COR-L47 (cell line): ENCODE measurements around the gene KCNC1.

Experiments
- DNase-seq: peaks from one replicate; lab custom pipeline; 2025; lab: John Stamatoyannopoulos, UW

The KCNC1 gene

DNA sequence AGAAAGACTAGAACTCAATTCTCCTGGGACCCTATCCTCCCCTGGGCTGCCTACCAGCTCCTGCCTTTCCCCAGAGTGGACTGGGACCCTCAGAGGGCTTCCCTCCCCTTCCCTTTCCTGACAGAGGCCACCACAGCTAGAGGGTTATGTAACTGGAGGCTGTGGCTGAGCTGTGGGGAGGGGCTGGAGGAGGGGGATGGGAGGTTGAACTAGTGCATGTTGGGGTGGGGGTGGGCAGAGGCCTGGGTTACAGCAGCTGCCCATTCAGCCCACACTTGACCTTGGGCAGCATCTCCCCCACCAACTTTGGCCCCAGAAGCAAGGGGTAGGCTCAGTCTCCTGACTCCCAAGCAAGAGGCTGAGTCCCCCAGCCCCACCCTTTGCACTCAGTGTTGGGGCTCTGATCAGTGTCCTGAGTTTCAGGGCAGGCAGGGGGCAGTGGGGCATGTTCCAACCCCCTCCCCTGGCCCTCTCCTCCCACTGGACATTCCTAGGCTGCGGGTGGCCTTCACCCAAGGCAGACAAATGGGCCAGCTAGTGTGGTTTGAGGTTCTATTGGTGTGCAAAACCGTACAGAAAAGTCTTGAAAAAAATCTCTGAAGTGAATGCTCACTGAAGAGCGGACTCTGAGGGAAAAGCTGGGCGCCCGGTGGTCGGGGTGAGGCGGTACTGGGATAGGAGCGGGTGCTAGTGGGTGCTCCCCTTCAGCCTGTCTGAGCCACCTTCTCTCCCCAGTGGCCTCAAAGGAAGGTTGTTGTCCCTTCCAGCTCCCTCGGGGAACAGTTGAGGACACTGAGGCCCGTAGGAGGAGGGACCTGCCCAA lies 3.8 kb downstream of the KCNC1 start:
- no peak for DNase-seq

GRCh38 chr11:17739945-17740338 lies 5.4 kb downstream of the KCNC1 start:
- DNase-seq, result no peak

GRCh38 chr11:17740649-17741235 lies 6.2 kb downstream of the KCNC1 start:
- DNase-seq, result no peak

- DNase-seq, result no peak
Measured at GRCh38 chr11:17741487-17741886, 6.9 kb downstream of the KCNC1 start.

GRCh38 chr11:17742019-17742418 lies 7.4 kb downstream of the KCNC1 start:
- DNase-seq, result no peak

- no peak for DNase-seq
Measured at GRCh38 chr11:17743026-17743807, 8.6 kb downstream of the KCNC1 start.

GRCh38 chr11:17743808-17744119 lies 9.2 kb downstream of the KCNC1 start:
- DNase-seq, result no peak

DNA sequence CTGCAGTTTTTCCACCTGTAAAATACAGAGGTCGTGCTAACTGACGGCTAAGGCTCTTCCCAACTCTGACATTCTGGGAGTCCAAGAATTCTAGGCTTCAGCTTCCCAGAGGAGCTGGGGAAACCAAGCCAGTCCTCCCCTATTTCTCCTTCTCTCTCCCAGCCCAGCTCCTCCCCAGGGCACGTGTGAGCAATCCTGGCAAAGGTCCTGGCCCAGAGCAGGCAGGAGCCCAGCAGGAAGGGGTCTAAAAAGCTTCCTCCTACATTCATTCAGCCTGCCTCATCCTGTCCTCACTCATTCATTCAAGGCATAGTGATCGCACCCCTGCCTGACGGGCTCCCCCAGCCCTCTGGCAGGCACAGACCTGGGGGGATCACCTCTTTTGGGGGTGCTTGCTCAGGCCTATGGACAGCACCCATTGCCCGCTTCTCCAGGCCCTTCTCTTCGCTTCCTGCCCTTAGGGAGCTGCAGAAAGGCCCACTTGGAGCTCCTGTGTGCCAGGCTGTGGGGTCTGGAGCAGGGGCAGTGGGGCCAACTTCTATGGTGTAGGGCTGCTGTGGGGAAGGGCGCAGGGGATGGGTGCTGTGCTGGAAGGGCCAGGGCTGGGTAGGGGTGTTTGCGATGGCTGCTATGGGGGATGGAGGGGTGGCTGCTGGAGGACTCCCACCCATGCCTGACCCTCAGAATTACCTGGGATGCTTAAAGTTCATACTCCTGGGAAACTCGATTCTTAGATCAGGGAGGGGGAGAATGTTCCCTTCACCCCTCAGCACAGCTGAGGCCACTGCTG lies 9.8 kb downstream of the KCNC1 start:
- DNase-seq, result no peak

GRCh38 chr11:17745023-17745772 lies 10.6 kb downstream of the KCNC1 start:
- DNase-seq, result no peak

DNA sequence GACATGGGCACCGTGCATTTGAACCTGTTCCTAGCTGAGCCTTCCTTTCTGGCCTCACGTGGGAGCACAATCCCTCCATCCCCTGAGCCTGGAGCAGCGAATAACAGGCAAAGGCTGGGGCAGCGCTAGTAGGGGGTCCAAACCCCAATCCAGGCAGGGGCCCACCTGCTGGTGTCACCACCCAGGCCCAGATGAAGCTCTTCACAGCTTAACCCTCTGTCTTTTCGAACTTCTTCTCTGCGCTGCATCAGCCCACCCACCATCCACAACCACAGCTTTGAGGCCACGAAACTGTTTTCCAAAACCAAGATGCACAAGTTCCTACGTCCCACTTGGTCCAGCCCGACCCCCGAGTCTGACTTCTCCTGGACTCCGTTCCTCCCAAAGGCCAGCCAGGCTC lies 11.5 kb downstream of the KCNC1 start:
- no peak for DNase-seq

DNA sequence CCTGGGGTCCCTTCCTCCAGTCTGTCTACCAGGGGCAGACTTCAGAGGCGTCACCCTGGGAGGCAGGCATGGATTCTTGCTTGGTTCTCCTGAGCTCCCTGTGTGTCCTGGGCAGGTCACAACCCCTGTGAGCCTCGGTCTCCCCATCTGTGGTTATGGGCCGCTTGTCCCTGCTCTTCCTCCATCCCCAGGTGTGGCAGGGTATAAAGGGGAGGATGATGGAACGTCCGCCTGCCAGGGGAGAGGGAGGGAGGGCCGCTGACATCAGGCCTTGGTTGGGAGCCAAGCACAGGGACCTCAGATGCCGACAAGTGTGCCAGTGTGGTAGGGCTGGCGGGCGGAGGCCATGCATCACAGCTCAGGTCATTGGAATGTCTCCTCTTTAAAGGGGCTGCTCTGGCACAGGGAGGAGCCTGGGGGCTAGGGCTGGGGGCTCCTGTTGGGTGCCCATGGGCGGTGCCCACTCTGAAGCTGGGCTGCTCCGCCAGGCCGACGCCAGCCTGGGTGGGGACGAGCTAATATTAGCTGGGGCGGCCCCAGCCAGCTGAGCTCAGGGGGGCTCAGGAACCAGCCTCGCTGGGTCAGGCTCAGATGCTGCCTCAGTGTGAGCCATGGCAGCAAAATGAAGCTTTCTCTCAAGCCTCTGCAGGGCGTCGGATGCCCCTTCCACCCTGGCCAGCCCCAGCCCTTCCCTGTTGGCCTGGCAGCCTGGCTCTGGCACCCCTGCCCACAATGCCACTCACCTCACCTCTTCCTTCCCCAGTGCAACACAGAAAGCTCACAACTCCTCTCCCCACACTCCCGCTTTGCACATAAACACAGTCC lies 12.8 kb downstream of the KCNC1 start:
- DNase-seq, result no peak

DNA sequence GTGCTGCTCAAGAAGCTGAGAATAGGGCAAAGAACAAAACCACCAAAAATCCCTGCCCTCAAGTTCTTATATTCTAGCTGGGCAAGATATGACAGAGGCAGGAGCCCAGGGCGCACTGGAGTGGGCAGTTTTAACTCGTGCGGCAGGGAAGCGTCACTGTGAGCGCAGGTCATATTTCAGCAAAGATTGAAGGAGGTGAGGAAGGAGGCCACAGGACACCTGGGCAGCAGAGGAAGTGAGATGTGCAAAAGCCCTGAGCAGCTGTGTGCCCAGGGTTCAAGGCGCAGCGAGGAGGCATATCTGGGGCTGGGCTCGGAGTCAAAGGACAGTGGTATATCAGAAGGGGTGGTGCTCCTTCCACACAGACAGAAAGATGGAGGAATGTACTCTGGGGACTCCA lies 13.5 kb downstream of the KCNC1 start:
- DNase-seq, result no peak

DNA sequence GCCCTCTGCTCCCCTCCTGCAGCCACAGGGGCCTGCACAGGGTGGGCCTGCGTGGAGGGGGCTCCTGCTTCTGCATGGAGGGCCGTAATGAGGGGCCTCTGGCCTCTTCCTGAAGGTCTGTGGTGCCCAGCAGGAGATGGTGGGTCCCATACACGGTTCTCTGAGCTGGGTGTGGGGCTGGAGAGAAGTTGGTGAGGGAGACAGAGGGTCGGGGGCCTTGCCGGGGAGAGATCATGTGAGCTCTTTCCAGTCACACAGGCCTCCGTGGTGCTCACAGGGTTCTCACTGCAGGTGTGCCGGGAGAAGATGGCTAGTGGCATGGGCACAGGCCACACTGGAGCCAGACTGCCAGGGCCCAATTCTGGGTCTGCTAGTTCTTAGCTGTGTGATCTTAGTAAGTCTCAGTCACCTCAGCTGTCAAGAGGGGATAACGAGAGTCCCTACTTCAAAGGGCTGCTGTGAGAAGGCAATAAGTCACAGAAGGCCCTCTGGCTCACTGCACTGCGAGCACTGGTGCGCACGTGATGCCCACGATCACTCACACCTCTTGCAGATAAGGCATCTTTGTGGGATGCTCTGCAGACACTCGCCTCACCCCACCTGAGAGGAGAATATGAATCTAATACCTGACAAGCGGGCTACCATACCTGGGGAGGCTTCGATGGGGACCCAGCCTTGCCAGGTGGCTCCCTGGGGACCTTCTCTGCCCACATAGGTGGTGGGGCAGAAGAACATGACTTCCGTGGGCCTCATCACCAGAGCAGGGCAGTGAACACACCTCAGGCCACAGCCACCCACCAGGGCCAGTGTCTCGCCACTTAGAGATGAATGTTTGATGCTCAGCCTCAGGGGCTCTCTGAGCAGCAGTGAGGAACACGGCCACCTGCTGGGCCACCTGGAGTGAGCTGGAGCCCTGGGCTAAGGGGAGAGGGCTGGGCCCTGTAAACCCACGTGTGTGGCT lies 14.5 kb downstream of the KCNC1 start:
- peak; percentile 45 for DNase-seq

DNA sequence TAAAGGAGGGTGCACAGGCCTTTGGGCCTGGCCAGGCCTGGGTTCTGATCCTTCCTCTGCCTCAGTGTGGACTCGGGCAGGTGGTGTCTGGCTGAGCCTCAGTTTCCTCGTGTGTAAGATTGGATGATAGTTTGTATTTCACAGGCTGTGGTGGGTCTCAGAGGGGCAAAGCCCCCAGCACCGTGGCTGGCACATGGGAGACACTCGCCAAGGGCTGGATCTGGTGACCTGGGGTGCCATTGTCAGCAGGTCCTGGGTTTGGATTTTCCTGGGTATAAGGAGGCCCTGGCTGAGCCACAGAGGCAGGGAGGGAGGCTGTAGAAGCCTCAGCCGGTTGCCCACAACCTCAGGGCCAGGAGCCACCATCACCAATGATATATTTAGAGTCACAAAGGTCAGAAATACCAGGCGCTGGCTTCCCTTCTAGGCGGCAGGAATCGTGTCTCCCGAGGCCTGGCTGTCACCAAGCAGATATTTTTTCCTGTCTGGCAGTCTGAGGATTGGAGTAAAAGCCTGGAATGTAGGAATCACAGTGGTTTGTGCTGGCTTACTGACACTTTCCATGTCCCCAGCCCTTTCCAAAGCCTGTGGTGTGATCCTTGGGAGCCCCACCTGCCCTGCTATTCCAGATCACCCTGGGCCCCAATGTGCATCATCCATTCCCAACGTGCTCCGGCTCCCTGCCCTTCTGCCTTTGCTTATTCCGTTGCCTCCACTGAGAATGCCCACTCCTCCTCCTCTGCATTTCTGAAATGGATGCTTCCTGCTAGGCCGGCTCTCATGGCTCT lies 15.6 kb downstream of the KCNC1 start:
- DNase-seq, result no peak

DNA sequence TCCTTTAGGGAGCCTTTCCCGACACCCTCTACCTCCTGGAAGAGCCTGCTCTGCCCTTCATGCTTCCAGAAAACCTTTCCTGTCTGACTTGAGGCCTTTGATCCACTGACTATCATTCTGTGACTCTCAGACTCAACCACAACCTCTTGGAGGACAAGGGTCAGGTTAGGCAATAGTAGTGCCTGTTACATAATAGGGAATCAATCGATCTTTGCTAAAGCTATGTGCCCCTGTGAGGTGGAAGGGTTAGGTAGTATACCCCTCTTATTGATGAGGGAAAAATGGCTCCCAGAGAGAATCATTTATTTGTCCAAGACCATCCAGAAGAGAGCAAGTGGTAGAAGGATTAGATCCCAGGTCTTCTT lies 16.2 kb downstream of the KCNC1 start:
- DNase-seq, result no peak

- DNase-seq, result no peak
Measured at GRCh38 chr11:17751558-17751957, 17.0 kb downstream of the KCNC1 start.

DNA sequence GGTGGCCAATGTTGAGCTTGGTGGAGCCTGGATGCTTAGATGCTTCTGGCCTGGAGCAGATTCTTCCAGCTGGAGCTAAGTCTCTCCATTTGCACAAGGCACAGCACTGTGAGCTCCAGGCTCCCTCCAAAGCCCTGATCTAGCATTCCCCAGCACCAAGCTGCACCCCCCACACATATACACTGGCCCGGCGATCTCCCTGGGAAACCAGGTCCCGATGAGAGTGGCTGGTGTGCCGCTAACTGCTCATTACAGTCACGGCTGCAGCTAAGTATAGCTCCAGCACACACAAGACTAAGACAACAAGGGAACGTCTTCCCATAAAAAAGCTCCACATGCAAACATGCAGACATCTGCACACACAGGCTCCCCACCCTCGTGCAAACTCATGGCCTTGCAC lies 17.6 kb downstream of the KCNC1 start:
- no peak for DNase-seq

DNA sequence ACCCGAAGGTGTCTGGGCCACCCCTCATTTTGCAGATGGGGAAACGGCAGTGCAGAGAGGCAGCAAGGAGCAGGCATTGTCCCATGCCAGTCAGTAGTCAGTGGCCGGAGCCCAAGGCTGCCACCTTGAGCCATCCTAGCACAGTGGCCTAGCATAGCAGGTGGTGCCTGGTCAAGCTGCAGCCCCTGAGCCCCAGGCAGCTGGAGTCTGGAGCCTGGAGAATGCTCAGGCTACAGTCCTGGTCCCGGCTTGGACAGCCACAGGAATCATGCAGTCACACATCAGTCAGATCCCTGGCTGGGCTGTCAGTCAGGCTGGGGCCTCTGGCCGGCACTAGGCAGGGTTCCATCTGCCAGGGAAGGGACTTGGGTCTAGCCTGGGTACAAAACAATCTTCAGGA lies 18.6 kb downstream of the KCNC1 start:
- DNase-seq, result no peak

DNA sequence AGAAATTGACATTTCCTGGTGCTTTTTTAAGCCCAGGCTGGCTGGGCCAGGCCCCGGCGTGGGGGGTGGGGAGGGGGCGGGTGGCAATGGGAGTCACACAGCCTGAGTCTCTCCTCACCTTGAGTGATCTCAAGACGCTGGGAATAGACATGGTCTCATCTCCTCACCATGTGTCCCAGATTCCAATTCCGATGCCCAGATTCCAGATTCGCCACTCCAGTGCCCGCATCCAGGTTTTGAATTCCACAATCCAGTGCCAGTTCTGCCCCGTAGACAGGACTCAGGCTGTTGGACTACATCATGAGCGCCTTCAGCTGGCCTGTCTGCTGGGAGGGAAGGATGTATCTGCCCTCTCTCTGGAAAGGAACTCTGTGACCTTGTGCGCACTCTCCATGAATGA lies 19.1 kb downstream of the KCNC1 start:
- DNase-seq, result no peak
